GM21390 (cell line): ENCODE measurements around the gene NEURL1.

Source experiments
- ATAC-seq: cut with Tn5 transposase; IDR thresholded peaks from one replicate; pipeline ENCODE4 v1.9.1; 2021; ENCODE audit not compliant: unreplicated experiment

NEURL1 gene, protein sequence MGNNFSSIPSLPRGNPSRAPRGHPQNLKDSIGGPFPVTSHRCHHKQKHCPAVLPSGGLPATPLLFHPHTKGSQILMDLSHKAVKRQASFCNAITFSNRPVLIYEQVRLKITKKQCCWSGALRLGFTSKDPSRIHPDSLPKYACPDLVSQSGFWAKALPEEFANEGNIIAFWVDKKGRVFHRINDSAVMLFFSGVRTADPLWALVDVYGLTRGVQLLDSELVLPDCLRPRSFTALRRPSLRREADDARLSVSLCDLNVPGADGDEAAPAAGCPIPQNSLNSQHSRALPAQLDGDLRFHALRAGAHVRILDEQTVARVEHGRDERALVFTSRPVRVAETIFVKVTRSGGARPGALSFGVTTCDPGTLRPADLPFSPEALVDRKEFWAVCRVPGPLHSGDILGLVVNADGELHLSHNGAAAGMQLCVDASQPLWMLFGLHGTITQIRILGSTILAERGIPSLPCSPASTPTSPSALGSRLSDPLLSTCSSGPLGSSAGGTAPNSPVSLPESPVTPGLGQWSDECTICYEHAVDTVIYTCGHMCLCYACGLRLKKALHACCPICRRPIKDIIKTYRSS

DNA sequence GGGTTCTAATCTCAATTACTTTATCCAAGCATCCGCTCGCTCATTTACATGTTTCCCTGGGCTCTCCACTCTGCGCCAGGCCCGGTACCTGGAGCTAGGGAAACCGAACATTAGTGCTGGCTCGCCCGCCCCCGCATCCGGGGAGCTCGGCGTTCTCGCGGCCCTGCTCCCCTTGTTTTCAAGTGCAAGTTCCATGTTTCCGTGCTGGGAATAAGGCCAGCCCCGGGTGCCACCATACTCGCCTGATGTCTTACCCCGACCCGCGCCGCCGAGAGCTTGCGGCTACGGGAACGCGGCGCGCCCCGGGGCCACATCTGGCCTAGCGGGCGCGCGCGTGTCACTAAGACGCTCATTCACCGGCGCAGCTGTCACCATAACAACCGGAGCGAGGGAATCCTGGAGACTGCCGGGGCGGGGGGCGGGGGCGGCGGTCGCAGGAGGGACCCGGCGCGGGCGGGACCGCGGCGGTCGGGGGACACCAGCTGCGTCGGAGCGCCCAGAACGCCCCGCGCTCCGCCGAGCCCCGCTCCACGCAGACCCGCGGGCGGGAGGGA, at the start of gene NEURL1:
NEURL1 (plus strand) TSS at position 344 of the 554 bp plus-strand sequence. CDS start 683 bp downstream, outside the sequence.
- ATAC-seq: no peak

DNA sequence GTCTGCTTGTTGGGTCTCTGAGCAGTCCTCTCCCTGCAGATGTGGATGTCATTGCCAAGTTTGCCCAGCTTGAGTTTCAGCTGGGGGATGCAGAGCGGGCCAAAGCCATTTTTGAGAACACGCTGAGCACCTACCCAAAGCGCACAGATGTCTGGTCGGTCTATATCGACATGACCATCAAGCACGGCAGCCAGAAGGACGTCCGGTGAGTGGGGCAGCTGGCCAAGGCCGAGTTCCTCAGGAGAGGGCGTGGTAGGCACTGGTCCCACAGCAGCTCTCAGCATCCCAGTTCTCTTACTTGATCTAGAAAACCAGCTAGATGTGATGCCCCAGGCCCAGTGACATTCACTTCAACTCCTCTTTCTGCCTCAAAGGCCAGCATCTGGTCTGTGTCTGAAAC, 49.0 kb upstream of the NEURL1 start:
- no peak for ATAC-seq

DNA sequence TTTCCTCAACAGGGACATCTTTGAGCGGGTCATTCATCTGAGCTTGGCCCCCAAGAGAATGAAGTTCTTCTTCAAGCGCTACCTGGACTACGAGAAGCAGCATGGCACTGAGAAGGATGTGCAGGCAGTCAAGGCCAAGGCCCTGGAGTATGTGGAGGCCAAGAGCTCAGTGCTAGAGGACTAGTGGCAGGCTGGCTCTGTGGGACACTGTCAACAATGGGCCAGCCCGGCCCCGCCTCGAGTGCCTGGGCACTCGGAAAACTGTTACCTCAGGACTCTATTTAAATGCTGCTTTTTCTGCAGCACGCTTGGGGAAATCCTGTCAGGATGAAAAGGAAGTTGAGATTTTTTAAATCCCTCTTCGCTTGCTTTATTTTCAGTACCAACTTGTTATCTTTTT, 48.1 kb upstream of the NEURL1 start:
- no peak for ATAC-seq

DNA sequence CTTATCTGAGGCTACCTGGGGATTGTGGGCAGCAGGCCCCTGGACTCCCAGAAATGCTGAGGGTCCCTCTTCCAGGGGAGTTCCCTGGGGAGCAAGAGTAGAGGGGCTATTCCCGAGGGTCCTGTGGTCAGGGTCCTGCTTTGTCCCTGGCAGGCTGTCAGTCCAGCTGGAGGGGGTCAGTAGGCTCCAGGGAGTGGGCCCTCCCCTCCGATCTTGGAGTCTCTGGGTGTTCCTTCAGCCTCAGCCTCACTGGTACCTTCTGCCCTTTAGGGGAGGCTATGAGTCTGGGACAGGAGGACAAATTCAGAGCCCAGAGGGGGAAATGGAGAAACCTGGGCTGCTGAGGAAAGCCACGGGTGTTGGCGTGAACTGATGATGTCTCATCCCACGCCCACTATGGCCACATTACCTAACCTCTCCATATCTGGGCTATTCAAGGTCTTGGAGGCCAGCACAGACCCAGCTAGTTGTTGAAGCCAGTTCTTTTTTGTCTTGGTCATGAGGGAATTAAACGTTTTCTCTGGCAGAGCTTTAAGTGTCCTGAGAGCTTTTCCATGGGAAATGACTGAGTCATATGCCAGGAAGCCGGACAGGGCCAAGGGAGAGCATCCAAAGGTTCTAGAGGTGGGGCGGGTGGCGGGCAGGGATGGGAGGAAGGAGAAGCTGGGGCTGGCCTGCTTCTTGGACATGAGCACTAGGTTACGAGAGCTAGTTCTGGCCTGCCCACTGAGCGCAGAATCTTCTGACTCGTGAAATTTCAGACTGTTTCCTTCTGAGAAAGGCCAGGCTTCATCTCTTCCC, 47.5 kb upstream of the NEURL1 start:
- no peak for ATAC-seq

DNA sequence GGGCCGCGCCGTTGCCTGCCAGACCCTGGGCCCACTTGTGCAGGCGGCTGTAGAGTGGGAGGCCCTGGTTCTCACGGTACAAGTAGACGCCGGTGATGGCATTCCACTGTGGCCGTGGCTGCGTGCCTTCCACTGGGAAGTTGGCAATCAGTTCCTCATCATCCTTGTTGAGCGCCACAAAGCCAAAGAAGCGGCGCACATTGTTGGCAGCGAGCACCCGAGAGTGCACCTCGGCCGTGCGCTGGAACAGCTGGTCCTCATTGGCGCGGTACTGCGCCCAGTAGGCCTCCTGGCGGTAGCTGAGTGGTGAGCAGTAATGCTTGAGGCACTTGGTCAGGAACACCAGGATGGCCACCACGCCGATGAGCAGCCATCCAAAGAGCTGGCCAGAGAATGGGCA, 46.3 kb upstream of the NEURL1 start:
- ATAC-seq: no peak

DNA sequence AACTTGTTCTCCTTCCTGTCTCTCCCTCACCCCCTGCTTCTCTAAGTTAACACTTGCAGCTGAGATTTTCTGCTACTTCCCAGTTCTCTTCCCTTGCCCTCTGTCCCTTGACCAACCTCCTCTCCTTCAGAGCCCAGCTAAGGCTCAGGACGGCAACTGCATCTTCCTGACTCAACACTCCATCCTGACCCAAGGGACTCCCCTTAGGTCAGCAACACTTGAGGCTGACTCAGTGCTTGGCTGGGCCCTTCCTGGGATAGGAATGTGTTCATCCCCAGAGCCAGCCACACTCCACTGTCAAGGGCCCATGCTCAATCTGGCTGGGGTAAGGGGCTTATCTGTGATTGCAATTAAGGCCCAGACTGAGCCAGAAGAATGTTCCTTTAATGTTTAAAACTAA, 44.8 kb upstream of the NEURL1 start:
- ATAC-seq: no peak

DNA sequence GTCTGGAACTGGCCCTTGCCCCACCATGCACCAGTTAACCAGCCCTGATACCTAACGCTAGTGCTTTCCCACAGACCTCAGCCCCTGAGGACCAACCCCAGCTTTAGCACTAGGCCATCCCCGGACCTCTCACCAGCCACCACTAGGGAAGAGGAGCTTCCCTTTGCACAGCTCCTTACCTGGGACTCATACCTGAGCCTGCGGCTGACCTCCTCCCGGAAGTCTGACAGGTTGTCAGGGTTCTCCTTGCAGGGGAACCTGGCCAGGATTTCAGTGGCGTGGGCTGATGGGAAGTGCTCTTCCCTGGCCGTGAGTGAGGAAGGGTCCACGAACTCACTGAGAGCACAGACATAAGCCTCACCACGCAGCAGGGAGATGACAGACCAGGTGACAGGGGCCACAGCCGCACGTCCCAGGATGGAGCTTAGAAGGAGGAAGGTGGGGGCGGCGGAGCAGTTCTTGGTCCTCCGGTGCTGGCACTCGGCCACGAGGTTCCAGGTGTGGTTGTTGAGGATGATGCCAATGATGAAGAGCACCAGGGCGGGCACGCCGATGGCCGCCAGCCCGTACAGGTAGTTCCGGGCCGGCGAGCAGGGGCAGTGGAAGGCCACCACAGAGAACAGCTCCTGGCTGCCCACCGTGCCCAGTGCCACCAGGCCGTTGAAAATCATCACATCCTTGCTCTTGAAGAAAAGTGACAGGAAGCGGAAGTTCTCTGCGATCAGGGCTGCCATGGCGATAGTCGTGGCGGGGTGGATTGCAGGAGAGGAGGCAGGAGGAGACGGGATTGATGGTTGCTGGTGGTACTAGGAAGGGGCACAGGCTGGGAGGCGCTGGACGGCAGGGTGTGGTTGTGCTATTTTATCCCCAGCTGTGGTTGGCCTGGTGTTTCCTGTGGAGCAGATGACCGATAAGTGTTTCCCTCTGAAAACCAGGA, 44.0 kb upstream of the NEURL1 start:
- no peak for ATAC-seq

DNA sequence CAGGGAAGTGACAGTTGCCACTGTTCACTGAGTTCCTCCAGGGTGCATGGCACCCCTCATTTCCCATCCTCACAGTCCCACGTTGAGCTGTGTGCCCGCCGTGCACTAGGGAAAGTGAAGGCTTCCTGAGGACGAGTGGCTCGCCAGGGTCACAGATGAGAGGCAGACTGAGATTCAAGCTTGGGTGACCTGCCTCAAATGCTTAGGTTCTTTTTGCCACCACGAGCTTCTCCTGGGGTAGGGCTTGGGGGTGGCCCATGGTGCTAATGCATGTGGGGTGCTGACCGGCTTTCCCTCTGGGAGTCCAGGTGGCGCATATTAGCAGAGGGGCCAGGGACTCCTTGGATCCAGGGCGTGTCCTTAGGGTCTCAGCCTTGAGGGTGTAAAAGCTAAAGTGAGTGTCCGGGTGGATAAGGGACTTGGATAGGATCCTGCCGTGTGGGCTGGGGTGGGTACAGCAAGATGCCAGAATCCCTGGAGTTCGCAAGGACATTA, 43.3 kb upstream of the NEURL1 start:
- no peak for ATAC-seq

DNA sequence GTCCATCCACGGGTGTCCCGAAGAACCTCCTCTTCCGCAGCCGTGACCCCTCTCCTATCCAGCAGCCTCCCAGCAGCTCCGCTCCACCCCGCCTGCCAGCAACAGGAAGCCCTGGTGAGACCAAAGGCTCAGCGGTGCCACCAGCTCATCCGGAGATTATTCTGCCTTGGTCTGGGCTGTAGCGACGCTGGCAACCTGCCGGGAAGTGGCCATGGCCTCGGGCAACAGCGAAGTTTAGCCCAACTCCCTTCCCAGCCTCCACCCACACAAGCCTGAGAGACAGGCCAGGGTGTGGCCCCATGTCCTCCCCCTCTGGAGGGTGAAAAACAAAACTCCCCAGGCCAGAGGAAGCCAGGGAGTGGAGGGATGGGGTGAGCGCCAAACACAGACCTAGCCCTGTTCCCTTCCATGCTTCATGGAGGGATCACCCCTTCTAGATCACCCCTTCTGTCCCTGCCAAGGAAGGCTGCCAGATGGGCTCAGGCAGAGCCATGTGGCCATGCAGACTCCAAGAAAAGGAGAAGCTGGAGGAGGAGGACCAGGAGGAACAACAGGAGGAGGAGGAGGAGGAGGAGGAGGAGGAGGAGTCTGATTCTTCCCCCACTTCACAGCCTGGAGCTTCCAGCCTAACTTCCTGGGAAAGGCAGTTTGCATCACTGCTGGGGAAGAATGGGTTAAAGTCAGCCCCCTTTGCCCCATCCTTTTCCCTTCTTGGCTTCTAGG, 42.3 kb upstream of the NEURL1 start:
- ATAC-seq: no peak

DNA sequence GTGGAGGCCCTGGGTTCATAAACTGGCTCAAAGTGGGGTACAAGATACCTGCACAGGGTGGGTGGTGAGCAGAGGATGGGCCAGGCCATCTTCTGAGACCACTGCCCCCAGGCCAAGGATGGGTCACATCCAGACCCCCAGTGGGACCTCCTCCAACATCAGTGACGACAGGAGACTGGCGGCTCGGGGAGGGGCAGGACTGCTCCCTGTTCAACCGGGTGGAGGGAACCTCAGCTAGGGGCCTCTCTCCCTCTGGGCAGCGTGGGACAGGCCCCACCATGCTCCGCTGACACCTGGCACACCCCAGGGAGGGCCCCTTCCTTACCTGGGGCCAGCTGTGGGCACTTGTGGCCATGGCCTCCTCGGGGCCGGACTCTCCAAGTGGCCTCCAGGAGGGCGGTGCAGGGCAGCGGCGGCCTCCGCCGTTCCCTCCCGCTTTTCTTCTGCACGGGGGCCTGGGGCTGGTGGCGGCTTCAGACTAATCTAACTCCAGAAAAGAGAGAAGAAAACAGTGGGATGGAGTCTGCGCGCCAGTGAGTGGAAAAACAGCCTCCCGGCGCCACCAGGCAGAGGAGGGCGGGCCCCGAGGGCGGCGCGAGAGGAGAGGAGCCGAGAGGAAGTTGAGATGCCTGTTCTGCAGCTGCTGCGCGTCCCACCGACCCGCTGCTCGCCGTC, 41.5 kb upstream of the NEURL1 start, which contains the start of gene CALHM2:
CALHM2 (minus strand) TSS at position 540 of the 675 bp plus-strand sequence. CDS start 2,429 bp downstream, outside the sequence.
- ATAC-seq: peak; percentile 77

DNA sequence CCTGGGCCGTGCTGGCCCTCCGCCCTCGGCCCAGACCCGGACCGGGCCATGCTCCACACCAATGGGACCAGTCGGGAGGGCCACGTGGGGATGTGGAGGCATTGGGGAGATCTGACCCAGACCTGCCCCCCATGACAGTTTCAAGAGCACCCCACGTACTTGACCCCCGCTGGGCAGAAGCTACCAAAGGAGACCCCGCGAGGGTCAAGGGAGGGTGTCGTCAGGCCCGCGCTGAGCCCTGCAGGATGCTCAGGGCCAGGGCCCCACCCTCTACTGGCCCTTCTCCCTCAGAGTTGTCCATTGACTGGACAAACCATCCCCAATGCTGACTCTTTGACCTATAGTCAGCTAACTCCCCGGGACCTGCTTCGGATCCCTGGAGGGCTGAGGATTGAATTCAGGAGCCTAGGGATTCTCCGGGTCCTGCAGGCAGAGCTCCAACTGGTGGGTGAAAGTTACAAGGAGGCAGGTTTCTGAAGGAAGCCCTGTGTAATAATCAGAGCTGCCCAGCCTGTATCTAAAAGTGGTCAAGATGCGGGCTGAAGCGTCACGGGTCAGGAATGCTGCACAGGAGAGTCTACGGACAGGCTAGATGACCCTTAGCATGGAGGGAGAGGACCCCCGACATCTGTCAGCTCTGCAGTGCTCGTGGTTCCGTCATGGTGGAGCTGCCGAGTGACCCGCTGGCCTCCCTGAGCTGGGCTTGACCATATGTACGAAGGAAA, 40.8 kb upstream of the NEURL1 start:
- no peak for ATAC-seq

DNA sequence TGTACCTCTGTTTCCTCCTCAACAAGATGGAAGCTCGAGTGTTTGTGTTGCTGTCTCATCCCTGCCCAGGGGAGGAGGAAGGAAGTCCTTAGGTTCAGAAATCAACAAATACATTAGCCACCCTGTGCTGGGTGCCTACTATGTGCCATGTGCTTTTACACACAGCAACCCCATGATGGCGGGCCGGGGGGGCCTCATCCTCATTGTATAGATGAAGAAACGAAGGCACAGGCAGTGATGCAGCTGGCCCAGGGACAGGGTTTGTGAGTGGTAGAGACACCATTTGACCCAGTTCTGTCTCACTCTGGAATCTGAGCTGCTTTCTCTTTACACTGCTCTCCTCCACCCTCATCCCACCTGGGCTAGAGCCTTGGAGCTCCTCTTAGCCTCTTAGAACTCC, 39.5 kb upstream of the NEURL1 start:
- ATAC-seq: no peak

DNA sequence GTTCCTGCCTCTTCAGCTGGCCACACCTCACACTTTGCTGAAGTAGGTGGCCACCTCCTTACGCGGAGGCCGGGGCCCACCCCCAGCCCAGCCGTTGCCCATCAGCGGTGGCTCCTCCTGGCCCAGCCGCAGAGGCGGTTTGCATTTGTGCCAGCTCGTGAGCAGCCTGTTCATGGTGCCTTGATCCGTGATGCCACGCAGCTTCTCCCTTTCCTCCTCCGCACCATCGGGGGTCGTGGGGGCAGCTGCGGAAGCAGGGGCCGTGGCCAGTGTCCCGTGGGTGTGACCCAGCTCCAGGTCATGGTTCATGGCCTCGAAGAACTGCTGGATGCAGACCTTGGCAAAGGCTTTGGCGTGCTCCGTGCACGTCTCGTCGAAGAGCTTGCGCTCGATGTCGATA, 38.3 kb upstream of the NEURL1 start:
- no peak for ATAC-seq

DNA sequence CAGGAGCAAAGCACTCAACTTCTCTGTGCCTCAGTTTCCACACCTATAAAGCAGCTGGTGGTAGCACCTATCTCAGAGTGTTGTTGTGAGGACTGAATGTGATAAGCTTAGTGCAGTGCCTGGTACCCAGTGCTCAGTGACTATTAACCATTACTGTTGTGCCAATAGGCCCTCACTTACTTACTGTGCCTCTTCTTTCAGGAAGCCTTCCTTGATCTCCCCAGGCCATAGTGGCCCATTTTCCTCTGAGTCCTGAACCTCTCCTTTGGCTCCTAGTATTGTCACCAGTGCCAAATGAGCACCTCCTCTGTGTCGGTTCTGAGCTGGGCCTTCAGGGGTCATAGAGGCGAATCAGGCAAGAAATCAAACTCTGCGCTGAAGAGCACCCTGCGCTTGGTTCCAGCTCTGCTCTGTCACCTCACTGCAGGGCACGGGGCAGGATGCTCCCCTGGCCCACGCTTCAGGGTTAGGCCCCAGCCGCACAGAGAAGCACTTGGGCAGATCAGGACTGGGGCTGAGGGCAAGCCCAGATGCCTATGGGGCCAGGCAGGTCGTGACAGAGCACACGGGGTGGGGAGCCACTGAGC, 37.3 kb upstream of the NEURL1 start:
- no peak for ATAC-seq

DNA sequence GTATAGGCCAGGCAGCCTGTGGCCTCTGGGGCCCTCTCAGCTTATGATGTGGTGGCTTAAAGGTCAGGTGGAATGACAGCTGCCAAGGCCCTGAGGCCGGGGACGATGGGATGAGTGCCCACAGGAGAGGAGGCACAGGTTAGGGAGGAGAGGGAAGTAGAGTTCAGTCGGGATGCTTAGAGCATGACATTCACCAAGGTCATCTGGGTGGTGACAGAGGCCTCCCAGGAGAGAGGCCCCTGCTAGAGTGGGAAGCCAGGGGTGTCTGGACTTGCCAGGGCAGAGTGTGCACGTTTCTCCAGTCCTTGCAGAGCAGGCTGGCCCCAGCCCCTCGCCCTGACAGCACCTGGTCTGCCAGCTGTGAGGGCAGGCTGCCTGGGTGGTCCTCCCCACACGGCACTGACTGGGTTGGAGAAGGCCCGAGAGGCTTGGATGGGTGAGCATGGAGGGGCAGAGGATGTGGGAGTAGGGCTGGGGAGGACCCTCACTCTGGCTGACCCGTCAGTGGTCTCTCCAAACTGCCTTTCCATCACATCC, 36.3 kb upstream of the NEURL1 start:
- ATAC-seq: no peak

DNA sequence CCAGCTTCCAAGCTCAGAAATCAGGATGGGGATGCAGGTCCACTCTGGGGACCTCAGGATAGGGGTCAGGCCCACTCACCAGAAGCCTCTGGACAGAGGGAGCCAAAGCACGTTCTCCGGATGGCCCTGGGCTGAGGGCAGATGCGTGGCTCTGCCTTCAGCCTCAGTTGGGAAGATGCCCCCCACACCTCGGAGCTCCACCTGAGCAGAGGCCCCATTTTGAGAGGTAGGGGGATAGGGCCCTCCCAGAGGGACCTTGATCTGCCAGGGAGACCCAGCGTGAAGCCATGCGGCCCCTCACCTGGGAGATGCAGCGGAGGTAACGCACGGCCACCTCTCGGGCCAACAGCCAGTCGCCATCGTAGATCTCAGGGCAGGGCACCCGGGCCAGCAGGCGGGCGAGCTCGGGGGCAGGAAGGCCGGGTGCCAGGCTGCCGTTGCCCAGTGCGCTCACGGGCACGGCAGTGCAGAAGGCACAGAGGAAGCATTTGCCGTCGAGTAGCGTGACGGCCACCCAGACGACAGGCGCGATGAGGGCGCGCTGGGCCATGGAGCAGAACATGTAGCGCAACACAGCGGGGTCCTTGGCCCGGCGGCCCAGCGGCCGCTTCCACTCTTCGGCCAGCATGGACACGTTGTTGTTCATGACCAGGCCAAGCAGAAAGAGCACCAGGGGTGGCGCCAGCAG, 35.5 kb upstream of the NEURL1 start:
- no peak for ATAC-seq

DNA sequence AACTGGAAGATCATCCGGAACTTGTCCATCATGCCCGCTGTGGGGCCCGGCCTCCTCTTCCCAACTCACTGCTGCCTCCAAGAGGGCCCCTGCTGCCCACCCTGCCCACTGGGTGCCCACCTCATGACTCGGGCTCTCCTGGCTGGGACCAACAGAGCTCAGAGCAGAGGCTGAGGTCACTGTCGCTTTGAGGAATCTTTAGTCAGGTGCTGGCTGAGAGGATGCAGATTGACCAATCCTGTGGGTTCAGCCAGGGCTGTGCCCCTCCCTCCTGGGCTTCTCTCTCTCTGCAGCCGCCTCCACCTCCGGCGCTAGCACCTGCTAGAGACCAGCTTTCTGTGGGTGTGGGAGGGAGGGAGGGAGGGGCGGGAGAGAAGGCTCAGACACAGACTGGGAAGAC, 34.8 kb upstream of the NEURL1 start, which contains the start of gene CALHM1:
CALHM1 (minus strand) TSS at position 181 of the 400 bp plus-strand sequence; CDS start at position 32, 149 bp downstream.
- ATAC-seq: no peak
